Hematopoietic multipotent progenitor cell treated with erythropoietin and hydrocortisone succinate and interleukin-3 and kit ligand, for 15 days (in vitro differentiated cells): ENCODE data around the gene RPL39L.

Source experiments
- DNase-seq: peaks from one replicate; pipeline ENCODE4 v3.0.0-alpha.2; 2015; ENCODE audit warnings: low spot score

The RPL39L gene

GRCh38 chr3:187093320-187093719, 46.0 kb downstream of the RPL39L start:
- no peak for DNase-seq

- DNase-seq: no peak
These were observed 50.6 kb downstream of the RPL39L start for GRCh38 chr3:187088701-187089100.

- no peak for DNase-seq
These were observed 52.5 kb downstream of the RPL39L start for GRCh38 chr3:187086831-187087230.

GRCh38 chr3:187085933-187086332, 53.4 kb downstream of the RPL39L start:
- no peak for DNase-seq

GRCh38 chr3:187085021-187085666, 54.2 kb downstream of the RPL39L start:
- DNase-seq: no peak

GRCh38 chr3:187084580-187084979, 54.7 kb downstream of the RPL39L start:
- no peak for DNase-seq

- no peak for DNase-seq
These were observed 55.2 kb downstream of the RPL39L start for GRCh38 chr3:187084126-187084525.

- no peak for DNase-seq
These were observed 56.4 kb downstream of the RPL39L start for GRCh38 chr3:187082758-187083375.

GRCh38 chr3:187080799-187081450, 58.4 kb downstream of the RPL39L start:
- DNase-seq: no peak

- DNase-seq: no peak
These were observed 59.9 kb downstream of the RPL39L start for GRCh38 chr3:187079090-187080022.

- DNase-seq: no peak
These were observed 61.8 kb downstream of the RPL39L start for GRCh38 chr3:187077537-187077936.

GRCh38 chr3:187077085-187077484, 62.2 kb downstream of the RPL39L start:
- DNase-seq: no peak

- no peak for DNase-seq
These were observed 63.0 kb downstream of the RPL39L start for GRCh38 chr3:187076297-187076696.

- DNase-seq: no peak
These were observed 64.5 kb downstream of the RPL39L start for GRCh38 chr3:187074846-187075245.

GRCh38 chr3:187073581-187074098, 65.7 kb downstream of the RPL39L start:
- no peak for DNase-seq

GRCh38 chr3:187072511-187072910, 66.8 kb downstream of the RPL39L start:
- no peak for DNase-seq

GRCh38 chr3:187072102-187072501, 67.2 kb downstream of the RPL39L start:
- no peak for DNase-seq
